Measurements from ENCODE around the gene ERCC3.
A peak's percentile ranks its signal among the peaks of the same experiment; 100 is the strongest.
"Not testable (repeated sequence)": the region's sequence is repeated elsewhere in the genome, so short reads cannot be mapped to it uniquely, and the experiment has no call there.

The ERCC3 gene

GRCh38 chr2:127218812-127219170 is 75.2 kb downstream of the ERCC3 start:
- TF ChIP-seq CTCF (IDR thresholded peaks at IDR 0.05; ENCODE audit: control extremely low read depth, extremely low read depth, low read depth, missing control alignments), result no peak
- CTCF ChIA-PET, result no interaction called here
- DNase-seq (ENCODE audit: extremely low spot score), result no peak
- POLR2A ChIA-PET, result no interaction called here

- peak; percentile 9 for DNase-seq (ENCODE audit: extremely low spot score)
- no peak for TF ChIP-seq CTCF (IDR thresholded peaks at IDR 0.05; ENCODE audit: control extremely low read depth, extremely low read depth, low read depth, missing control alignments)
- ChIA-PET POLR2A (no interaction called here), CTCF (interaction anchor here (2.1 kb wide), 1 partner anchor 11 kb away, joined by 5 read pairs; no protein-coding TSS in a partner anchor)
These were observed 76.2 kb downstream of the ERCC3 start for GRCh38 chr2:127217470-127218325.

GRCh38 chr2:127216593-127216992 is 77.4 kb downstream of the ERCC3 start:
- TF ChIP-seq CTCF (IDR thresholded peaks at IDR 0.05; ENCODE audit: control extremely low read depth, extremely low read depth, low read depth, missing control alignments), result no peak
- DNase-seq (ENCODE audit: extremely low spot score), result no peak
- ChIA-PET POLR2A (no interaction called here), CTCF (interaction anchor here (2.1 kb wide), 1 partner anchor 10 kb away, joined by 5 read pairs; no protein-coding TSS in a partner anchor)

GRCh38 chr2:127216095-127216494 is 77.8 kb downstream of the ERCC3 start:
- CTCF ChIA-PET, result interaction anchor here (2.1 kb wide), 1 partner anchor 10 kb away, joined by 5 read pairs; no protein-coding TSS in a partner anchor

GRCh38 chr2:127214201-127214600 is 79.7 kb downstream of the ERCC3 start:
- DNase-seq (ENCODE audit: extremely low spot score); CTCF ChIA-PET; POLR2A ChIA-PET: not testable (repeated sequence)

More at GRCh38 chr2:127216095-127216494, 77.8 kb downstream of the ERCC3 start:
- POLR2A ChIA-PET, result no interaction called here
- no peak for DNase-seq (ENCODE audit: extremely low spot score)
- no peak for TF ChIP-seq CTCF (IDR thresholded peaks at IDR 0.05; ENCODE audit: control extremely low read depth, extremely low read depth, low read depth, missing control alignments)

GRCh38 chr2:127208313-127208712 is 85.6 kb downstream of the ERCC3 start:
- ChIA-PET POLR2A (no interaction called here), CTCF (interaction anchor here (0.8 kb wide), 1 partner anchor 11 kb away, joined by 3 read pairs; no protein-coding TSS in a partner anchor)
- TF ChIP-seq CTCF (IDR thresholded peaks at IDR 0.05; ENCODE audit: control extremely low read depth, extremely low read depth, low read depth, missing control alignments), result no peak
- no peak for DNase-seq (ENCODE audit: extremely low spot score)

All from GM10248 (cell line).